ENCODE data around the gene HTR2A.
A peak's percentile ranks its signal among the peaks of the same experiment; 100 is the strongest.
"Not testable (repeated sequence)": the region's sequence is repeated elsewhere in the genome, so short reads cannot be mapped to it uniquely, and the experiment has no call there.

Gene HTR2A

DNA sequence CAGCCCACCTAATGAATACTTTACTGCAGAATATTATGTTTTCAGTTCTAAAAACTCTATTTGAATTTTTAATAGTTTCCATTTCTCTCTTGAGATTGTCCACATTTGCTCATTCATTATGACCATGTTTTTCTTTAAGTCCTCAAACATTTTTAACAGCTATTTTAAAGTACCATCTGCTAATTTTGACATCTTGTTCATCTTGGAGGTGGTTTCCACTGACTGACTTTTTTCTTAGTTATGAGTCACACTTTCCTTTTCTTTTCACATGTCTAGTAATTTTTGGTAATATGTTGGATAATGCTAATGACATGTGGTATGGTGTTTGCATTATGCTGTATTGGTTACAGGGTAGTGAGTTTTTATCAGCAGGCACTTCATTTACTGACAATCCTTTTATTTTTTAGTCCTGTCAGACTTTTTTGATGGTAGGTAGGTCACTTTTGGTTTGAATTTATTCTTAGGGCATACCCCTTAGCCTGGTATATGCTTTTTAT is 84.5 kb downstream of the HTR2A start:
- Histone ChIP-seq H3K4me1 (ENCODE audit: insufficient read depth, low read length) (peaks cover 6% of the 10 kb centered on the region; the same call in 1 of the 2 replicates), H3K9ac (ENCODE audit: low read depth, low read length) (no peak overlapping the region), H3K36me3 (ENCODE audit: insufficient read depth, low read length) (no peaks in the 10 kb centered on the region), H3K9me3 (ENCODE audit: control insufficient read depth, insufficient read depth, low read length) (peaks cover 3% of the 10 kb centered on the region; the same call in 1 of the 2 replicates)

- H3K36me3 ChIP-seq (ENCODE audit: insufficient read depth, low read length), result no peaks in the 10 kb centered on the region
- no peaks in the 10 kb centered on the region for H3K4me1 ChIP-seq (ENCODE audit: insufficient read depth, low read length)
- no peak overlapping the region for H3K9ac ChIP-seq (ENCODE audit: low read depth, low read length)
- H3K9me3 ChIP-seq (ENCODE audit: control insufficient read depth, insufficient read depth, low read length), result peaks cover 3% of the 10 kb centered on the region; the same call in 1 of the 2 replicates
Observed at GRCh38 chr13:46810440-46810839, 86.4 kb downstream of the HTR2A start.

GRCh38 chr13:46804921-46805320 is 91.9 kb downstream of the HTR2A start:
- H3K9ac ChIP-seq (ENCODE audit: low read depth, low read length); H3K4me1 ChIP-seq (ENCODE audit: insufficient read depth, low read length); H3K9me3 ChIP-seq (ENCODE audit: control insufficient read depth, insufficient read depth, low read length); H3K36me3 ChIP-seq (ENCODE audit: insufficient read depth, low read length): not testable (repeated sequence)

DNA sequence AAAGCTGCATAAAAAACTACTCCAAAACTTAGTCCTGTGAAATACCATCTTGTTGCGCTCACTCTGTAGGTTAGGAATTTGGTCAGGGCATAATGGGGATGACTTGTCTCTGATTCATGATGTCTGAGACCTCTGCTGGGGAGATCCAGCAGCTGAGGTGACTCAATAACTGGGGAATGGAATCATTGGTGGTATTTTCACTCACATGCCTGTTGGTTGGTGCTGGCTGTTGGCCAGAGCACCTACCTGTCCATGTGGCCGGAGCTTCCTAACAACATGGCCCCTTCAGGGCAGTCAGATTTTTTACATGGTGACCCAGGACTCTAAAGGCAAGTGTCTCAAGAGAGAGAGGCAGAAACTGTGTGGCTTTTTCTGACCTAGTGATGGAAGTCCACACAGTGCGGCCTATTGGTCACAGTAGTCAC is 92.5 kb downstream of the HTR2A start:
- Histone ChIP-seq H3K9ac (ENCODE audit: low read depth, low read length) (no peak overlapping the region), H3K4me1 (ENCODE audit: insufficient read depth, low read length) (0 out of 2 replicates have a peak, but pooled peaks cover 6% of the 10 kb centered on the region), H3K36me3 (ENCODE audit: insufficient read depth, low read length) (no peaks in the 10 kb centered on the region)

DNA sequence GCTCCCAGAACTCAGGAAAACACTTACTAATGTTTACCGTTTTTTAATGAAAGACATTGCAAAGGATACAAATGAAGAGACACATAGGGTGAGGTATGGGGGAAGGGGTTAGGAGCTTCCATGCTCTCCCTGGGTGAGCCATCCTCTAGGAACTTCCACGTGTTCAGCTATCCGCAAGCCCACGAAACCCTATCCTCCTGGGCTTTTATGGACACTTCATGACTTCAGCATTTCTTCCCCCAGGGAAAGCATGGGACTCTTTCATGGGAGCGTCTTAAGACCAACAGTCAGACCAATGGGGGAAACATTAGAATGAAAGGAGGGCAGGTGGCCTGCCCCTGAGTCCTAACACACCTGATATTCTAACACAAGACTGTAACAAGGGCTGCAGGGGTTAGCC is 93.3 kb downstream of the HTR2A start:
- no peak overlapping the region for H3K9ac ChIP-seq (ENCODE audit: low read depth, low read length)
- 0 out of 2 replicates have a peak, but pooled peaks cover 6% of the 10 kb centered on the region for H3K4me1 ChIP-seq (ENCODE audit: insufficient read depth, low read length)
- no peaks in the 10 kb centered on the region for H3K36me3 ChIP-seq (ENCODE audit: insufficient read depth, low read length)
- no peaks in the 10 kb centered on the region for H3K9me3 ChIP-seq (ENCODE audit: control insufficient read depth, insufficient read depth, low read length)

More for the DNA sequence above, 92.5 kb downstream of the HTR2A start:
- no peaks in the 10 kb centered on the region for H3K9me3 ChIP-seq (ENCODE audit: control insufficient read depth, insufficient read depth, low read length)

DNA sequence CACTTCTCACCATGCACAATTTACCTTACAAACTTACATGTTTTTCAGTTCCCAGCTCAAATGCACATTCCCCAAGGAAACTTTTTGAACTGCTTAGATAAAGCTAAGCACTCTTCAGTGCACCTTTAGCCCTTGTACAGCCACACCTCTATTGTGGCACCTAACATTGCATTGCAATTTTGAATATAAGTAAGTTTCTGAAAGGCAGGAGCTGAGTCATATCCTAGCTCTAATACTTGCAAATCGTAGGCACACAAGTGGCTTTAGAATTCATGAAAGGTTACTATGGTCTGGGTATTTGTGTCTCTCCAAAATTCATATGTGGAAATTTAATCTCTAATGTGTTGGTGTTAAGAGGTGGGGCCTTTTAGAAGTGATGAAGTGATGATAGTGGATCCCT is 95.0 kb downstream of the HTR2A start:
- H3K36me3 ChIP-seq (ENCODE audit: insufficient read depth, low read length), result no peaks in the 10 kb centered on the region
- no peak overlapping the region for H3K9ac ChIP-seq (ENCODE audit: low read depth, low read length)
- H3K4me1 ChIP-seq (ENCODE audit: insufficient read depth, low read length), result peaks cover 11% of the 10 kb centered on the region
- no peaks in the 10 kb centered on the region for H3K9me3 ChIP-seq (ENCODE audit: control insufficient read depth, insufficient read depth, low read length)

DNA sequence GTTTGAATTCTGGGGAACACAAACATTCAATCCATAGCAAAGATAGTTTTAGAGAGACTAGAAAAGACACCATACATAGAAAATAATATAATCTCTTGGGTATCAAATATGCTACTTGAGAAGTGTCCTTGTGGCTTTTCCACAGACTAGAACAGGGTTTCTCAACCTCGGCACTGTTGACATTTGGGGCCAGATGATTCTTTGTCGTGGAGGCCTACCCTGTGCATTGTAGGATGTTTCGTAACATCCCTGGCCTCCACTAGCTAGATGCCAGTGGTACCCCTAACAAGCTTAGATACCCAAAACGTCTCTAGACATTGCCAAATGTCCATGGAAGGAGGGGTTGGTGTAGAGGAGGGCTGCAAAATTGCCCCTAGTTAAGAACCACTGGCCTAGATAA is 97.7 kb downstream of the HTR2A start:
- peaks cover 11% of the 10 kb centered on the region for H3K4me1 ChIP-seq (ENCODE audit: insufficient read depth, low read length)
- no peak overlapping the region for H3K9ac ChIP-seq (ENCODE audit: low read depth, low read length)
- H3K36me3 ChIP-seq (ENCODE audit: insufficient read depth, low read length), result no peaks in the 10 kb centered on the region; the same call in 1 of the 2 replicates
- no peaks in the 10 kb centered on the region for H3K9me3 ChIP-seq (ENCODE audit: control insufficient read depth, insufficient read depth, low read length)

- H3K4me1 ChIP-seq (ENCODE audit: insufficient read depth, low read length), result peaks cover 11% of the 10 kb centered on the region
- H3K36me3 ChIP-seq (ENCODE audit: insufficient read depth, low read length), result no peaks in the 10 kb centered on the region; the same call in 1 of the 2 replicates
- H3K9ac ChIP-seq (ENCODE audit: low read depth, low read length), result peak overlapping the region; percentile 83
- no peaks in the 10 kb centered on the region for H3K9me3 ChIP-seq (ENCODE audit: control insufficient read depth, insufficient read depth, low read length)
Observed at GRCh38 chr13:46797501-46798237, 99.2 kb downstream of the HTR2A start.

GRCh38 chr13:46796515-46797474 is 100.1 kb downstream of the HTR2A start, which contains the start of gene ESD:
TSS of gene ESD (minus strand) at chr13:46797161. CDS start at chr13:46791413, 5,748 bp downstream.
- peaks cover 7% of the 10 kb centered on the region for H3K4me1 ChIP-seq (ENCODE audit: insufficient read depth, low read length)
- no peaks in the 10 kb centered on the region; the same call in 1 of the 2 replicates for H3K36me3 ChIP-seq (ENCODE audit: insufficient read depth, low read length)
- H3K9me3 ChIP-seq (ENCODE audit: control insufficient read depth, insufficient read depth, low read length), result no peaks in the 10 kb centered on the region
- peak within 1 kb of the TSS; percentile 83 for H3K9ac ChIP-seq (ENCODE audit: low read depth, low read length)

DNA sequence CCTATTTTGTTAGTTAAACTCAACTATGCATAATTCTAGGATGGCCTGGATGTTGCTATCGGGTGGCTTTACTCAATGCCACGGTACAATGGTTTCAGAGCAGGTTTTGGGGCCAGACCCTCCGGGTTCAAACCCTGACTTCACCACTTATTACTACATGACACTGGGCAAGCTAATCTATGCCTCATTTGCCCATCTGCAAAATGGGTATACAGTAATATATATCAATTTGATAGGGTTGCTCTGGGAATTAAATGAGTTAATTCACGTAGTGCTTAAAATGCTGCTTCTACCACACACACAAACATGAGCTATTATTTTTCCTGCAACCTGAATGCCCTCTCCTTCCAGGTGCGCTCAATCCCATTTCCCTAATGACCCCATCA is 100.7 kb downstream of the HTR2A start:
- peaks cover 5% of the 10 kb centered on the region for H3K4me1 ChIP-seq (ENCODE audit: insufficient read depth, low read length)
- no peaks in the 10 kb centered on the region for H3K9me3 ChIP-seq (ENCODE audit: control insufficient read depth, insufficient read depth, low read length)
- H3K9ac ChIP-seq (ENCODE audit: low read depth, low read length), result peak overlapping the region; percentile 83
- no peaks in the 10 kb centered on the region; the same call in 1 of the 2 replicates for H3K36me3 ChIP-seq (ENCODE audit: insufficient read depth, low read length)

- no peaks in the 10 kb centered on the region for H3K9me3 ChIP-seq (ENCODE audit: control insufficient read depth, insufficient read depth, low read length)
- no peak overlapping the region for H3K9ac ChIP-seq (ENCODE audit: low read depth, low read length)
- H3K36me3 ChIP-seq (ENCODE audit: insufficient read depth, low read length), result peaks cover 2% of the 10 kb centered on the region; the same call in 1 of the 2 replicates
- H3K4me1 ChIP-seq (ENCODE audit: insufficient read depth, low read length), result peaks cover 5% of the 10 kb centered on the region
Observed at GRCh38 chr13:46795321-46795720, 101.5 kb downstream of the HTR2A start.

DNA sequence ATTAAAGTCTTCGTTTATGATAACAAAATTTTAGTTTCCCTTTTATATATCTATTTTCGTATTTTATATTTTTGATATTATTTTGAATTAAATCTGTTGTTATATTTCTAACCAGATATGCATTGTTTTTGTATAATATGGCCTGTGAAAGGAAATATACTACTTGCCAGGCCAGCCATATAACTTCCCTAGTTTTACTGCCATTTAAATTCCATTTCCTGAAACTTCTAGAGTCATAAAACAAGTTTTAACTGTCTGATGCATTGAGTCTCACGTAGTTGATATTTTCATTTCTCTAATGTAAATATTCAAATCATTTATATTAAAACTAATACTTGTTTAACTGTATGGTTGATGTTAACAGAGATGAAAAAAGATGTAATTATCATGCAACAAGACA is 113.3 kb downstream of the HTR2A start:
- Histone ChIP-seq H3K9ac (ENCODE audit: low read depth, low read length) (no peak overlapping the region), H3K36me3 (ENCODE audit: insufficient read depth, low read length) (peaks cover 6% of the 10 kb centered on the region; the same call in 1 of the 2 replicates), H3K9me3 (ENCODE audit: control insufficient read depth, insufficient read depth, low read length) (no peaks in the 10 kb centered on the region), H3K4me1 (ENCODE audit: insufficient read depth, low read length) (no peaks in the 10 kb centered on the region)

- Histone ChIP-seq H3K36me3 (ENCODE audit: insufficient read depth, low read length) (peaks cover 6% of the 10 kb centered on the region; the same call in 1 of the 2 replicates), H3K9me3 (ENCODE audit: control insufficient read depth, insufficient read depth, low read length) (no peaks in the 10 kb centered on the region), H3K9ac (ENCODE audit: low read depth, low read length) (no peak overlapping the region), H3K4me1 (ENCODE audit: insufficient read depth, low read length) (no peaks in the 10 kb centered on the region)
Observed at GRCh38 chr13:46782691-46783090, 114.2 kb downstream of the HTR2A start.

DNA sequence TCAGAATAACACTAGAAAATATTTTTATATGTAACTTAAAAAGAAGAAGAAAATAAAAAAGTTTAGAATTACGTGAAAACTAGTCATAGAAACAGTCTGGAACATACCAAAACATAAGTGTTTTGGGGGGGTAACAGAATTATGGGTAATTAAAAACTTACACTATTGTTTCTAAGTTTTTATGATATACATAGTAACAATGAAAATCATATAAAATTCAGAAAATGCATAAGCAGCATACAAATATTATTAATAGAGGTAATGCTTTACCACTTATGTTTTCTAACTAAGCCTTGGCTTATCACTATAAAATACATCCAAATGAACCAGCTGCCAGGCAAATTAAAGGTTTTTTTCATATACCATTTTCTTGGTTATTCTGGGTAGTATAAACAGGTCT is 114.8 kb downstream of the HTR2A start:
- Histone ChIP-seq H3K36me3 (ENCODE audit: insufficient read depth, low read length) (peaks cover 6% of the 10 kb centered on the region; the same call in 1 of the 2 replicates), H3K9ac (ENCODE audit: low read depth, low read length) (no peak overlapping the region), H3K9me3 (ENCODE audit: control insufficient read depth, insufficient read depth, low read length) (no peaks in the 10 kb centered on the region), H3K4me1 (ENCODE audit: insufficient read depth, low read length) (no peaks in the 10 kb centered on the region)
